NT2/D1 (cell line): ENCODE data around the gene RICTOR.
"Not testable (repeated sequence)": the region's sequence is repeated elsewhere in the genome, so short reads cannot be mapped to it uniquely, and the experiment has no call there.

Source experiments
- SUZ12 ChIP-seq: IDR thresholded peaks from 2 replicates; pipeline ENCODE4 v1.6.1; 2011; ENCODE audit not compliant: insufficient read length, insufficient read depth; ENCODE audit errors: extremely low read depth
- YY1 ChIP-seq: IDR thresholded peaks from 2 replicates; pipeline ENCODE4 v1.6.1; 2011; ENCODE audit not compliant: insufficient read length, insufficient read depth
- ZNF274 ChIP-seq: IDR thresholded peaks from 2 replicates; pipeline ENCODE4 v1.6.1; 2011; ENCODE audit warnings: mild to moderate bottlenecking, low read depth, low read length

- not testable (repeated sequence) for TF ChIP-seq YY1, SUZ12, ZNF274
Measured at GRCh38 chr5:38989974-38990719, 84.1 kb downstream of the RICTOR start.
